CD14-positive monocyte (primary cell): Measurements from ENCODE around the gene CFAP157. TPM values are rescaled to one million over a fixed set of nuclear protein-coding genes. Genes with fewer than 3 reads are reported as not detected.

ENCODE experiments used
- DNase-seq, 3 donors: peaks; one replicate each; pipeline ENCODE4 v3.0.0-alpha.2; 2011 to 2022
- H2AFZ ChIP-seq: 2 replicates; pipeline ENCODE4 v1.6.0; 2012; ENCODE audit warnings: mild to moderate bottlenecking, low read depth, low read length, inconsistent platforms; ENCODE audit not compliant: insufficient read depth, poor library complexity, severe bottlenecking
- H3K27ac ChIP-seq, 2 donors: 1 replicate in 1 of 2; 2 replicates in 1 of 2; pipeline ENCODE4 v1.5.1; 2012 to 2013; ENCODE audit warnings: low read length in 2 of 2, control low read depth in 1 of 2, inconsistent platforms in 1 of 2, low read depth in 1 of 2, mild to moderate bottlenecking in 1 of 2
- H3K27me3 ChIP-seq, 2 donors: one replicate each; pipeline versions ENCODE4 v1.6.0 to v1.6.1; 2011 to 2013; ENCODE audit warnings: low read length in 2 of 2; ENCODE audit not compliant: control insufficient read depth in 2 of 2, insufficient read depth in 2 of 2
- H3K36me3 ChIP-seq, 2 donors: replicated peaks in 1 of 2; 1 replicate in 1 of 2; 2 replicates in 1 of 2; pipeline versions ENCODE4 v1.5.1 to v1.6.1; 2012 to 2013; ENCODE audit warnings: low read length in 2 of 2, control low read depth in 1 of 2, inconsistent platforms in 1 of 2, mild to moderate bottlenecking in 1 of 2; ENCODE audit not compliant: insufficient read depth in 2 of 2, control insufficient read depth in 1 of 2
- H3K4me1 ChIP-seq, 2 donors: 1 replicate in 1 of 2; 2 replicates in 1 of 2; pipeline versions ENCODE4 v1.5.1 to v1.6.1; 2012 to 2013; ENCODE audit warnings: low read length in 2 of 2, control low read depth in 1 of 2, inconsistent platforms in 1 of 2, mild to moderate bottlenecking in 1 of 2, moderate library complexity in 1 of 2; ENCODE audit not compliant: insufficient read depth in 2 of 2, control insufficient read depth in 1 of 2
- H3K4me2 ChIP-seq: replicated peaks from 2 replicates; pipeline ENCODE3; 2012; ENCODE audit warnings: low read length, moderate library complexity, mild to moderate bottlenecking; ENCODE audit not compliant: poor library complexity, severe bottlenecking; ENCODE audit errors: extremely low read depth
- H3K4me3 ChIP-seq, 3 experiments: fragments of 200-600 bp in 1 of 3; sonication (generic) in 1 of 3; replicated peaks in 1 of 3; 1 replicate in 2 of 3; 2 replicates in 1 of 3; pipeline ENCODE4 v1.5.1; 2011 to 2013; ENCODE audit warnings: low read length in 3 of 3, mild to moderate bottlenecking in 3 of 3, control low read depth in 2 of 3, low read depth in 2 of 3, inconsistent platforms in 1 of 3, moderate library complexity in 1 of 3
- H3K79me2 ChIP-seq: 2 replicates; pipeline ENCODE4 v1.6.0; 2012; ENCODE audit warnings: mild to moderate bottlenecking, control low read depth, inconsistent platforms, low read length, moderate library complexity; ENCODE audit not compliant: insufficient read depth
- H3K9ac ChIP-seq: 2 replicates; pipeline ENCODE4 v1.6.0; 2017; ENCODE audit warnings: low read length, mild to moderate bottlenecking; ENCODE audit not compliant: insufficient read depth, poor library complexity, severe bottlenecking
- H3K9me3 ChIP-seq, 2 donors: replicated peaks in 1 of 2; 1 replicate in 1 of 2; 2 replicates in 1 of 2; pipeline versions ENCODE4 v1.5.1 to v1.6.1; 2012 to 2013; ENCODE audit warnings: low read length in 2 of 2, control low read depth in 1 of 2; ENCODE audit not compliant: control insufficient read depth in 1 of 2, insufficient read depth in 1 of 2
- H4K20me1 ChIP-seq: 2 replicates; pipeline ENCODE4 v1.6.0; 2012; ENCODE audit warnings: mild to moderate bottlenecking, low read length, control low read depth, moderate library complexity; ENCODE audit not compliant: insufficient read depth
- H3K27ac Mint-ChIP-seq, 7 donors: one replicate each; pipeline ENCODE4 v1.8.0; 2020; ENCODE audit warnings: mild to moderate bottlenecking in 7 of 7, mixed read lengths in 7 of 7, moderate library complexity in 6 of 7, inconsistent platforms in 2 of 7
- H3K27me3 Mint-ChIP-seq, 3 donors: one replicate each; pipeline ENCODE4 v1.8.0; 2021 to 2022; ENCODE audit warnings: low read depth in 3 of 3, mild to moderate bottlenecking in 3 of 3, mixed read lengths in 3 of 3, moderate library complexity in 3 of 3, inconsistent platforms in 1 of 3
- H3K36me3 Mint-ChIP-seq, 2 donors: one replicate each; pipeline ENCODE4 v1.8.0; 2020; ENCODE audit warnings: mixed read lengths in 2 of 2, inconsistent platforms in 1 of 2, mild to moderate bottlenecking in 1 of 2
- H3K4me1 Mint-ChIP-seq: one replicate; pipeline ENCODE4 v1.8.0; 2020; ENCODE audit warnings: mild to moderate bottlenecking, mixed read lengths
- H3K4me3 Mint-ChIP-seq, 2 donors: one replicate each; pipeline ENCODE4 v1.8.0; 2020; ENCODE audit warnings: mild to moderate bottlenecking in 2 of 2, mixed read lengths in 2 of 2, moderate library complexity in 1 of 2
- H3K9me3 Mint-ChIP-seq, 7 donors: one replicate each; pipeline ENCODE4 v1.8.0; 2020 to 2022; ENCODE audit warnings: mixed read lengths in 7 of 7, mild to moderate bottlenecking in 6 of 7, moderate library complexity in 6 of 7, inconsistent platforms in 2 of 7
- CTCF ChIP-seq: fragments of 200-600 bp; IDR thresholded peaks from one replicate; pipeline ENCODE4 v1.8.0; 2022; ENCODE audit warnings: antibody characterized with exemption, mild to moderate bottlenecking
- WGBS: methylation state at CpG from one replicate; pipeline ENCODE4 v1.1.5; 2013; ENCODE audit warnings: missing lambda C conversion rate; ENCODE audit not compliant: insufficient coverage; 5-methylcytosine and 5-hydroxymethylcytosine counted together
- intact Hi-C, 2 donors: fragments of 100-400 bp; cut with micrococcal nuclease; formaldehyde crosslinking; loops; one replicate each; pipeline versions ENCODE4 v1.15.0 to v1.15.1; 2023
- polyA plus RNA-seq, 3 donors: library from polyadenylated mRNA; depleted of rRNA in 1 of 3; unstranded in 2 of 3; stranded (reverse) in 1 of 3; fragments of 300-500 nt in 2 of 3; fragments of >200 nt in 1 of 3; fragmentation: Illumina TruSeq in 2 of 3; gene quantifications; 1 replicate in 2 of 3; 2 replicates in 1 of 3; pipeline ENCODE4 v1.2.3, GENCODE V29; 2012 to 2021

Gene CFAP157
- polyA plus RNA-seq, 3 donors: 0.06 to 0.09 TPM; not detected in 1

GRCh38 chr9:127754099-127755060 lies 47.6 kb downstream of the CFAP157 start:
- H3K79me2 ChIP-seq: peaks cover 61% of the 10 kb centered on the region
- no peak for TF ChIP-seq CTCF
- Mint-ChIP-seq H3K4me3 (no peak overlapping the region), H3K27me3 (peaks cover 0 to 1% (median 1%) of the 10 kb centered on the region in 3 donors), H3K27ac (no peak overlapping the region), H3K4me1 (no peaks in the 10 kb centered on the region), H3K9me3 (no peaks in the 10 kb centered on the region), H3K36me3 (peaks cover 47 to 84% of the 10 kb centered on the region in 2 donors)
- 97% methylated on average over 61 of the region's 86 CpGs for WGBS
- H3K9me3 ChIP-seq: no peaks in the 10 kb centered on the region
- no peak overlapping the region for H3K4me3 ChIP-seq
- H3K4me1 ChIP-seq: no peaks in the 10 kb centered on the region
- peaks cover 96% of the 10 kb centered on the region for H4K20me1 ChIP-seq
- no peak overlapping the region for H3K4me2 ChIP-seq
- no peak overlapping the region for H3K9ac ChIP-seq
- peaks cover 65 to 92% of the 10 kb centered on the region in 2 donors for H3K36me3 ChIP-seq
- no peak overlapping the region for H3K27ac ChIP-seq
- no peaks in the 10 kb centered on the region for H3K27me3 ChIP-seq
- no peak overlapping the region for H2AFZ ChIP-seq
- DNase-seq: no peak
- intact Hi-C loops: no loop called here

GRCh38 chr9:127755061-127756060 lies 48.6 kb downstream of the CFAP157 start:
- WGBS: 97% methylated on average over 51 of the region's 61 CpGs
- Histone ChIP-seq H3K9ac (no peak overlapping the region), H3K27me3 (no peaks in the 10 kb centered on the region), H3K79me2 (peaks cover 63% of the 10 kb centered on the region), H2AFZ (no peak overlapping the region), H3K36me3 (peaks cover 60 to 92% of the 10 kb centered on the region in 2 donors), H3K27ac (no peak overlapping the region), H4K20me1 (peaks cover 96% of the 10 kb centered on the region), H3K4me2 (no peak overlapping the region), H3K4me1 (no peaks in the 10 kb centered on the region), H3K4me3 (no peak overlapping the region), H3K9me3 (no peaks in the 10 kb centered on the region)
- Mint-ChIP-seq H3K27me3 (peaks cover 0 to 1% (median 1%) of the 10 kb centered on the region in 3 donors), H3K4me3 (no peak overlapping the region), H3K27ac (no peak overlapping the region), H3K4me1 (no peaks in the 10 kb centered on the region), H3K36me3 (peaks cover 43 to 85% of the 10 kb centered on the region in 2 donors), H3K9me3 (no peaks in the 10 kb centered on the region)
- TF ChIP-seq CTCF: no peak
- intact Hi-C loops: no loop called here
- no peak for DNase-seq
